Muscle layer of duodenum (tissue), 2 donors: Measurements from ENCODE around the gene ELMO1.

ENCODE experiments used
- H3K27ac ChIP-seq: one replicate; pipeline ENCODE4 v1.7.0; 2013; ENCODE audit warnings: mild to moderate bottlenecking, low read length
- H3K27me3 ChIP-seq: one replicate; pipeline ENCODE4 v1.7.0; 2013; ENCODE audit warnings: low read depth, mild to moderate bottlenecking, control low read depth, low read length
- H3K36me3 ChIP-seq, 2 donors: one replicate each; pipeline ENCODE4 v1.7.0; 2013; ENCODE audit warnings: low read length in 2 of 2, control low read depth in 1 of 2, mild to moderate bottlenecking in 1 of 2; ENCODE audit not compliant: insufficient read depth in 2 of 2, control insufficient read depth in 1 of 2
- H3K4me1 ChIP-seq, 2 donors: one replicate each; pipeline ENCODE4 v1.7.0; 2013; ENCODE audit warnings: low read length in 2 of 2, mild to moderate bottlenecking in 2 of 2, control low read depth in 1 of 2, moderate library complexity in 1 of 2; ENCODE audit not compliant: insufficient read depth in 2 of 2, control insufficient read depth in 1 of 2
- H3K4me3 ChIP-seq, 2 donors: one replicate each; pipeline ENCODE4 v1.7.0; 2013; ENCODE audit warnings: low read length in 2 of 2, low read depth in 1 of 2, mild to moderate bottlenecking in 1 of 2
- H3K9me3 ChIP-seq, 2 donors: one replicate each; pipeline ENCODE4 v1.7.0; 2013; ENCODE audit warnings: low read length in 2 of 2, control low read depth in 1 of 2, mild to moderate bottlenecking in 1 of 2; ENCODE audit not compliant: control insufficient read depth in 1 of 2
- donor health status: healthy.

ELMO1 gene

GRCh38 chr7:37206192-37206591 is 242.5 kb downstream of the ELMO1 start:
- H3K4me3 ChIP-seq = no peak overlapping the region
- no peaks in the 10 kb centered on the region for H3K27me3 ChIP-seq
- H3K9me3 ChIP-seq = no peaks in the 10 kb centered on the region
- no peak overlapping the region for H3K27ac ChIP-seq
- H3K4me1 ChIP-seq = peaks cover 7 to 31% of the 10 kb centered on the region in 2 donors
- no peaks in the 10 kb centered on the region for H3K36me3 ChIP-seq

- Histone ChIP-seq H3K4me3 (no peak overlapping the region), H3K9me3 (no peaks in the 10 kb centered on the region), H3K27me3 (no peaks in the 10 kb centered on the region), H3K27ac (no peak overlapping the region), H3K36me3 (no peaks in the 10 kb centered on the region), H3K4me1 (peaks cover 7 to 37% of the 10 kb centered on the region in 2 donors)
Observed at GRCh38 chr7:37205451-37205850, 243.2 kb downstream of the ELMO1 start.

GRCh38 chr7:37201876-37202198 is 246.8 kb downstream of the ELMO1 start:
- H3K4me3 ChIP-seq = no peak overlapping the region
- no peaks in the 10 kb centered on the region for H3K36me3 ChIP-seq
- no peaks in the 10 kb centered on the region for H3K9me3 ChIP-seq
- peaks cover 8 to 35% of the 10 kb centered on the region in 2 donors for H3K4me1 ChIP-seq
- H3K27ac ChIP-seq = peak overlapping the region; percentile 33
- no peaks in the 10 kb centered on the region for H3K27me3 ChIP-seq

GRCh38 chr7:37201003-37201875 is 247.4 kb downstream of the ELMO1 start:
- Histone ChIP-seq H3K27ac (peak overlapping the region; percentile 47), H3K27me3 (no peaks in the 10 kb centered on the region), H3K4me3 (no peak overlapping the region), H3K36me3 (no peaks in the 10 kb centered on the region), H3K9me3 (no peaks in the 10 kb centered on the region), H3K4me1 (peaks cover 8 to 41% of the 10 kb centered on the region in 2 donors)

- H3K36me3 ChIP-seq = peaks cover 0 to 5% of the 10 kb centered on the region in 2 donors
- H3K9me3 ChIP-seq = no peaks in the 10 kb centered on the region
- H3K27me3 ChIP-seq = no peaks in the 10 kb centered on the region
- H3K27ac ChIP-seq = no peak overlapping the region
- H3K4me3 ChIP-seq = peak overlapping the region in 1 of 2 donors; percentile 6
- peaks cover 8 to 43% of the 10 kb centered on the region in 2 donors for H3K4me1 ChIP-seq
Observed at GRCh38 chr7:37198906-37199485, 249.7 kb downstream of the ELMO1 start.

- no peak overlapping the region for H3K27ac ChIP-seq
- no peaks in the 10 kb centered on the region for H3K9me3 ChIP-seq
- peaks cover 0 to 5% of the 10 kb centered on the region in 2 donors for H3K36me3 ChIP-seq
- peaks cover 8 to 43% of the 10 kb centered on the region in 2 donors for H3K4me1 ChIP-seq
- no peaks in the 10 kb centered on the region for H3K27me3 ChIP-seq
- peak overlapping the region in 1 of 2 donors; percentile 6 for H3K4me3 ChIP-seq
Observed at GRCh38 chr7:37198041-37198905, 250.4 kb downstream of the ELMO1 start.

- Histone ChIP-seq H3K4me1 (peaks cover 8 to 42% of the 10 kb centered on the region in 2 donors), H3K27ac (no peak overlapping the region), H3K36me3 (peaks cover 0 to 5% of the 10 kb centered on the region in 2 donors), H3K9me3 (no peaks in the 10 kb centered on the region), H3K27me3 (no peaks in the 10 kb centered on the region), H3K4me3 (no peak overlapping the region)
Observed at GRCh38 chr7:37197108-37197507, 251.6 kb downstream of the ELMO1 start.

GRCh38 chr7:37196676-37197075 is 252.0 kb downstream of the ELMO1 start:
- peaks cover 8 to 37% of the 10 kb centered on the region in 2 donors for H3K4me1 ChIP-seq
- no peaks in the 10 kb centered on the region for H3K9me3 ChIP-seq
- no peaks in the 10 kb centered on the region for H3K27me3 ChIP-seq
- H3K27ac ChIP-seq = no peak overlapping the region
- H3K4me3 ChIP-seq = no peak overlapping the region
- peaks cover 0 to 5% of the 10 kb centered on the region in 2 donors for H3K36me3 ChIP-seq

- H3K4me3 ChIP-seq = no peak overlapping the region
- H3K27ac ChIP-seq = no peak overlapping the region
- H3K9me3 ChIP-seq = no peaks in the 10 kb centered on the region
- peaks cover 8 to 26% of the 10 kb centered on the region in 2 donors for H3K4me1 ChIP-seq
- H3K27me3 ChIP-seq = no peaks in the 10 kb centered on the region
- H3K36me3 ChIP-seq = peaks cover 0 to 5% of the 10 kb centered on the region in 2 donors
Observed at GRCh38 chr7:37195388-37195787, 253.3 kb downstream of the ELMO1 start.

- Histone ChIP-seq H3K27me3 (no peaks in the 10 kb centered on the region), H3K36me3 (peaks cover 0 to 5% of the 10 kb centered on the region in 2 donors), H3K9me3 (no peaks in the 10 kb centered on the region), H3K4me3 (no peak overlapping the region), H3K27ac (no peak overlapping the region), H3K4me1 (peaks cover 8 to 25% of the 10 kb centered on the region in 2 donors)
Observed at GRCh38 chr7:37194943-37195342, 253.7 kb downstream of the ELMO1 start.

GRCh38 chr7:37193775-37194135 is 254.9 kb downstream of the ELMO1 start:
- Histone ChIP-seq H3K36me3 (peaks cover 0 to 5% of the 10 kb centered on the region in 2 donors), H3K4me3 (no peak overlapping the region), H3K9me3 (no peaks in the 10 kb centered on the region), H3K4me1 (peaks cover 7 to 25% of the 10 kb centered on the region in 2 donors), H3K27me3 (no peaks in the 10 kb centered on the region), H3K27ac (no peak overlapping the region)
